Panc1 (cell line): ENCODE results near the gene TFE3. TPM values are rescaled to one million over a fixed set of nuclear protein-coding genes. Genes with fewer than 3 reads are reported as not detected.

Experiments
- ATAC-seq: fragments of 200-7000 bp; cut with Tn5 transposase; 2 replicates; pipeline ENCODE4 v1.9.1; 2020; ENCODE audit warnings: mild to moderate bottlenecking, moderate library complexity
- BruUV-seq: library from RNA; stranded (reverse); fragments of 400-500 nt; replicated peaks from 2 replicates; lab custom pipeline; 2021; lab: Mats Ljungman, UMichigan
- CTCF ChIA-PET: fragments of 300-600 bp; sonication (Branson Sonifier 250); formaldehyde crosslinking; loops from one replicate; lab custom pipeline; 2022; ENCODE audit warnings: antibody characterized with exemption; lab: Charles Lee
- POLR2A ChIA-PET: fragments of 300-600 bp; sonication (Branson Sonifier 250); formaldehyde crosslinking; loops from one replicate; lab custom pipeline; 2022; ENCODE audit warnings: antibody characterized with exemption; lab: Charles Lee
- DNase-seq: peaks from one replicate; pipeline ENCODE4 v3.0.0-alpha.2; 2010; ENCODE audit warnings: low read depth, low spot score
- H3K27ac ChIP-seq: 2 replicates; pipeline ENCODE4 v1.5.1; 2011; ENCODE audit warnings: mild to moderate bottlenecking, low read length, inconsistent platforms
- H3K27me3 ChIP-seq: fragments of 200-500 bp; sonication (Bioruptor generic); 2 replicates; pipeline ENCODE4 v1.6.0; 2014; ENCODE audit warnings: low read length, inconsistent platforms; ENCODE audit not compliant: control insufficient read depth, insufficient read depth
- H3K36me3 ChIP-seq: fragments of 200-500 bp; sonication (Bioruptor generic); 2 replicates; pipeline ENCODE4 v1.5.1; 2014; ENCODE audit warnings: inconsistent platforms, mild to moderate bottlenecking, low read length, moderate library complexity; ENCODE audit not compliant: control insufficient read depth, insufficient read depth
- H3K4me1 ChIP-seq: 2 replicates; pipeline ENCODE4 v1.5.1; 2011; ENCODE audit warnings: inconsistent platforms, mild to moderate bottlenecking, low read length, moderate library complexity; ENCODE audit not compliant: control insufficient read depth, insufficient read depth
- H3K4me3 ChIP-seq, 2 experiments: 2 replicates each; pipeline ENCODE4 v1.5.1; 2011 to 2012; ENCODE audit warnings: low read depth in 2 of 2, low read length in 2 of 2, mild to moderate bottlenecking in 2 of 2, inconsistent platforms in 1 of 2, moderate library complexity in 1 of 2
- H3K9me3 ChIP-seq: fragments of 200-500 bp; sonication (Bioruptor generic); 2 replicates; pipeline ENCODE4 v1.5.1; 2014; ENCODE audit warnings: low read depth, mild to moderate bottlenecking, inconsistent platforms, low read length, moderate library complexity; ENCODE audit not compliant: control insufficient read depth, insufficient read depth
- POLR2AphosphoS5 ChIP-seq: IDR thresholded peaks from 2 replicates; pipeline ENCODE4 v1.6.1; 2012; ENCODE audit warnings: mild to moderate bottlenecking, low read depth, low read length, moderate library complexity
- SIN3A ChIP-seq: IDR thresholded peaks from 2 replicates; pipeline ENCODE4 v1.6.1; 2012; ENCODE audit warnings: low read depth, mild to moderate bottlenecking, low read length, moderate library complexity, borderline replicate concordance; ENCODE audit not compliant: insufficient read depth
- TCF7L2 ChIP-seq: IDR thresholded peaks from 2 replicates; pipeline ENCODE4 v1.6.1; 2011; ENCODE audit warnings: mild to moderate bottlenecking, low read depth, low read length, inconsistent platforms
- in situ Hi-C: cut with HindIII; loops from 2 replicates; pipeline ENCODE4 v1.10.0; 2016; ENCODE audit warnings: low sequenced_read_pairs, low pct_unique_long_range_greater_than_20kb
- intact Hi-C: fragments of 100-400 bp; cut with micrococcal nuclease; formaldehyde crosslinking; loops from one replicate; pipeline ENCODE4 v1.10.0; 2022; ENCODE audit not compliant: unreplicated experiment
- total RNA-seq: library from RNA; stranded (reverse); gene quantifications from one replicate; pipeline ENCODE4 v1.2.1, GENCODE V29; 2021; ENCODE audit not compliant: unreplicated experiment
- TF ChIP-seq, protein P1 (sequence below), 2 experiments: IDR thresholded peaks; 2 replicates each; pipeline ENCODE4 v1.6.1; 2011 to 2012; ENCODE audit warnings: low read depth in 2 of 2, control low read depth in 1 of 2, low read length in 1 of 2, mild to moderate bottlenecking in 1 of 2, moderate library complexity in 1 of 2; ENCODE audit not compliant: insufficient read depth in 1 of 2
- TF ChIP-seq, protein P2 (sequence below): fragments of 450-650 bp; IDR thresholded peaks from 2 replicates; pipeline ENCODE4 v1.5.1; 2017; ENCODE audit warnings: mild to moderate bottlenecking

Gene TFE3
- total RNA-seq, 1 experiment from 2014 or later, result 45.9 TPM

DNA sequence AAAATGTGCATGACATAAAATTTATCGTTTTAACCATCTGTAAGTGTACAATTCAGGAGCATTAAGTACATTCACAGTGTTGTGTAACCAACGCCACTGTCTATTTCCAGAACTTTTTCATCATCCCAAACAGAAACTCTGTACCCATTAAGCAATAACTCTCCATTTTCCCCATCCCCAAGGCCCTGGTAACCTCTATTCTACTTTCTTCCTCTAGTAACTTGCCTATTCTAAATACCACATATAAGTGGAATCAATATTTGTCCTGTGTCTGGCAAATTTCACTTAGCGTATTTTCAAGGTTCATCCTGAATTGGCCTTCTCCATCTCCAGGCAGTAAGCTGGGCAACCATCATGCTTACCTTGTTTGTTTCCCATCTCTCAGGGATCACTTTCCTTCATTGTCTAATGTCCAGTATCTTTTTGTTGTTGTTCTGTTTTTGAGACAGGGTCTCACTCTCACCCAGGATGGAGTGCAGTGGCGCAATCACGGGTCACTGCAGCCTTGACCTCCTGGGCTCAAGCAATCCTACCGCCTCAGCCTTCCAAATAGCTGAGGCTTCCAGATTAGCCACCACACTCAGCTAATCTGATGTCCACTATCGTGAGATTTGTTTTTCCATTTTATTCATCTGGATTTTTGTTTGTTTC, 23.4 kb downstream of the TFE3 start:
- no peak for TF ChIP-seq SIN3A
- TF ChIP-seq TCF7L2, result no peak
- TF ChIP-seq, protein P1, sequence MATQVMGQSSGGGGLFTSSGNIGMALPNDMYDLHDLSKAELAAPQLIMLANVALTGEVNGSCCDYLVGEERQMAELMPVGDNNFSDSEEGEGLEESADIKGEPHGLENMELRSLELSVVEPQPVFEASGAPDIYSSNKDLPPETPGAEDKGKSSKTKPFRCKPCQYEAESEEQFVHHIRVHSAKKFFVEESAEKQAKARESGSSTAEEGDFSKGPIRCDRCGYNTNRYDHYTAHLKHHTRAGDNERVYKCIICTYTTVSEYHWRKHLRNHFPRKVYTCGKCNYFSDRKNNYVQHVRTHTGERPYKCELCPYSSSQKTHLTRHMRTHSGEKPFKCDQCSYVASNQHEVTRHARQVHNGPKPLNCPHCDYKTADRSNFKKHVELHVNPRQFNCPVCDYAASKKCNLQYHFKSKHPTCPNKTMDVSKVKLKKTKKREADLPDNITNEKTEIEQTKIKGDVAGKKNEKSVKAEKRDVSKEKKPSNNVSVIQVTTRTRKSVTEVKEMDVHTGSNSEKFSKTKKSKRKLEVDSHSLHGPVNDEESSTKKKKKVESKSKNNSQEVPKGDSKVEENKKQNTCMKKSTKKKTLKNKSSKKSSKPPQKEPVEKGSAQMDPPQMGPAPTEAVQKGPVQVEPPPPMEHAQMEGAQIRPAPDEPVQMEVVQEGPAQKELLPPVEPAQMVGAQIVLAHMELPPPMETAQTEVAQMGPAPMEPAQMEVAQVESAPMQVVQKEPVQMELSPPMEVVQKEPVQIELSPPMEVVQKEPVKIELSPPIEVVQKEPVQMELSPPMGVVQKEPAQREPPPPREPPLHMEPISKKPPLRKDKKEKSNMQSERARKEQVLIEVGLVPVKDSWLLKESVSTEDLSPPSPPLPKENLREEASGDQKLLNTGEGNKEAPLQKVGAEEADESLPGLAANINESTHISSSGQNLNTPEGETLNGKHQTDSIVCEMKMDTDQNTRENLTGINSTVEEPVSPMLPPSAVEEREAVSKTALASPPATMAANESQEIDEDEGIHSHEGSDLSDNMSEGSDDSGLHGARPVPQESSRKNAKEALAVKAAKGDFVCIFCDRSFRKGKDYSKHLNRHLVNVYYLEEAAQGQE (IDR thresholded peaks at IDR 0.05; ENCODE audit: insufficient read depth in 1 of 2, low read depth in 2 of 2, low read length in 1 of 2), result no peak
- TF ChIP-seq, protein P2, sequence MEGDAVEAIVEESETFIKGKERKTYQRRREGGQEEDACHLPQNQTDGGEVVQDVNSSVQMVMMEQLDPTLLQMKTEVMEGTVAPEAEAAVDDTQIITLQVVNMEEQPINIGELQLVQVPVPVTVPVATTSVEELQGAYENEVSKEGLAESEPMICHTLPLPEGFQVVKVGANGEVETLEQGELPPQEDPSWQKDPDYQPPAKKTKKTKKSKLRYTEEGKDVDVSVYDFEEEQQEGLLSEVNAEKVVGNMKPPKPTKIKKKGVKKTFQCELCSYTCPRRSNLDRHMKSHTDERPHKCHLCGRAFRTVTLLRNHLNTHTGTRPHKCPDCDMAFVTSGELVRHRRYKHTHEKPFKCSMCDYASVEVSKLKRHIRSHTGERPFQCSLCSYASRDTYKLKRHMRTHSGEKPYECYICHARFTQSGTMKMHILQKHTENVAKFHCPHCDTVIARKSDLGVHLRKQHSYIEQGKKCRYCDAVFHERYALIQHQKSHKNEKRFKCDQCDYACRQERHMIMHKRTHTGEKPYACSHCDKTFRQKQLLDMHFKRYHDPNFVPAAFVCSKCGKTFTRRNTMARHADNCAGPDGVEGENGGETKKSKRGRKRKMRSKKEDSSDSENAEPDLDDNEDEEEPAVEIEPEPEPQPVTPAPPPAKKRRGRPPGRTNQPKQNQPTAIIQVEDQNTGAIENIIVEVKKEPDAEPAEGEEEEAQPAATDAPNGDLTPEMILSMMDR, result no peak
- no peak for TF ChIP-seq POLR2AphosphoS5
- intact Hi-C loops, result no loop called here
- BruUV-seq, result no TSS peak

DNA sequence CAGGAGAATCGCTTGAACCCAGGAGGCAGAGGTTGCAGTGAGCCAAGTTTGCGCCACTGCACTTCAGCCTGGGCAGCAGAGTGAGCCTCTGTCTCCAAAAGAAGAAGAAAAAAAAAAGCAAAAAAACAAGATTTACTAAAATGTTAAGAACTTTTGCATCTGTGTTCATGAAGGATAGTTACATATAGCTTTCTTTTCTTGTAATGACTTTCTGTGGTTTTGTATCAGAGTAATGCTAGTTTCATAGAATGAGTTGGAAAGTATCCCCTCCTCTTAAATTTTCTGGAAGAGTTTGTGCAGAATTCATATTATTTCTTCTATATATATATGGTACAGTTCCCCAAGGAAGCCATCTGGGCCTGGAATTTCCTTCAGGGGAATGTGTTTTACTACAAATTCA, 24.1 kb downstream of the TFE3 start:
- TF ChIP-seq POLR2AphosphoS5 (no peak), TCF7L2 (no peak), SIN3A (no peak)
- TF ChIP-seq, protein P1 (IDR thresholded peaks at IDR 0.05; ENCODE audit: insufficient read depth in 1 of 2, low read depth in 2 of 2, low read length in 1 of 2), result no peak
- TF ChIP-seq, protein P2, result no peak
- ChIA-PET POLR2A (no interaction called here), CTCF (no interaction called here)
- Histone ChIP-seq H3K36me3 (no peaks in the 10 kb centered on the region), H3K9me3 (no peaks in the 10 kb centered on the region), H3K27ac (no peak overlapping the region), H3K4me1 (no peaks in the 10 kb centered on the region), H3K27me3 (no peaks in the 10 kb centered on the region), H3K4me3 (no peak overlapping the region)
- in situ Hi-C loops (no loop called here), intact Hi-C loops (no loop called here)
- no peak for ATAC-seq
- BruUV-seq, result no TSS peak
- no peak for DNase-seq

More for the DNA sequence above, 23.4 kb downstream of the TFE3 start:
- Histone ChIP-seq H3K4me1 (no peaks in the 10 kb centered on the region), H3K27me3 (no peaks in the 10 kb centered on the region), H3K4me3 (no peak overlapping the region), H3K9me3 (no peaks in the 10 kb centered on the region), H3K36me3 (no peaks in the 10 kb centered on the region), H3K27ac (no peak overlapping the region)
- ChIA-PET POLR2A (no interaction called here), CTCF (no interaction called here)
- in situ Hi-C loops, result no loop called here
- ATAC-seq (no peak), DNase-seq (no peak)
